RWPE2 (cell line): ENCODE data around the gene HSF2BP.
"Not testable (repeated sequence)": the region's sequence is repeated elsewhere in the genome, so short reads cannot be mapped to it uniquely, and the experiment has no call there.

Experiments
- ATAC-seq: fragments of 200-7000 bp; cut with Tn5 transposase; 3 replicates; pipeline ENCODE4 v1.9.1; 2021; ENCODE audit warnings: low read depth
- DNase-seq: peaks from one replicate; pipeline ENCODE4 v3.0.0-alpha.2; 2020; ENCODE audit warnings: low spot score
- H3K27ac ChIP-seq: fragments of 450-650 bp; 2 replicates; pipeline ENCODE4 v1.5.1; 2017; ENCODE audit warnings: mild to moderate bottlenecking; ENCODE audit not compliant: poor library complexity, severe bottlenecking
- H3K27me3 ChIP-seq: fragments of 250-450 bp; sonication (Bioruptor Pico); 2 replicates; pipeline ENCODE4 v1.5.1; 2021; ENCODE audit warnings: mild to moderate bottlenecking, moderate library complexity; ENCODE audit not compliant: insufficient read depth, poor library complexity, severe bottlenecking
- H3K36me3 ChIP-seq: fragments of 250-450 bp; sonication (Bioruptor Pico); 2 replicates; pipeline ENCODE4 v1.5.1; 2020; ENCODE audit warnings: low read depth, mild to moderate bottlenecking, moderate library complexity
- H3K4me1 ChIP-seq: fragments of 250-450 bp; sonication (Bioruptor Pico); 2 replicates; pipeline ENCODE4 v1.5.1; 2021; ENCODE audit warnings: mild to moderate bottlenecking, moderate library complexity; ENCODE audit not compliant: insufficient read depth, poor library complexity, severe bottlenecking
- H3K4me3 ChIP-seq: fragments of 250-450 bp; sonication (Bioruptor Pico); 2 replicates; pipeline ENCODE4 v1.5.1; 2021; ENCODE audit warnings: mild to moderate bottlenecking, moderate library complexity; ENCODE audit not compliant: severe bottlenecking
- H3K9me3 ChIP-seq: fragments of 250-450 bp; sonication (Bioruptor Pico); 2 replicates; pipeline ENCODE4 v1.5.1; 2021; ENCODE audit warnings: mild to moderate bottlenecking, moderate library complexity; ENCODE audit not compliant: severe bottlenecking
- TF ChIP-seq, protein P1 (sequence below): fragments of 450-650 bp; IDR thresholded peaks from one replicate; pipeline ENCODE4 v1.5.1; 2017; ENCODE audit warnings: mild to moderate bottlenecking, moderate library complexity; ENCODE audit not compliant: poor library complexity, severe bottlenecking

The HSF2BP gene

DNA sequence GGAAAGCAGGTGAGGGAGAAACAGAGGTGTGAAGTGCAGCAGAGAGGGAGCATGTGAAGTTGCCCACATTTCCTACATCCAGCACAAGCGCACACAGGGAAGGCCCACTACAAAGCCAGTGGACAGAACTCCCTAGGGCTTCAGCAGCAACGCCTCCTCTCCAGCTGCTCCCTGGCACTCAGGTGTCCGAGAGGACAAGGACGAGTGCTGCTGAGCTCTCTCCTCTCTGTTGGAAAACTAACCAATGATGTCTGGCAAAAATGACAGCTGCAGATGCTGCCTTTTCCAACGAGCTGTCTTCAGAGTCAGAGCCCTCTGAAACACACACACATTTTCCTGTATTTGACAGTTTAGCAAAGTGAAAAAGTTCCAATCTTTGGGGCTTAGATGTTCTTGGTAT is 86.8 kb downstream of the HSF2BP start:
- Histone ChIP-seq H3K4me3 (no peak overlapping the region), H3K27me3 (no peaks in the 10 kb centered on the region), H3K4me1 (no peaks in the 10 kb centered on the region), H3K36me3 (no peaks in the 10 kb centered on the region), H3K9me3 (no peaks in the 10 kb centered on the region), H3K27ac (no peak overlapping the region)
- TF ChIP-seq, protein P1, sequence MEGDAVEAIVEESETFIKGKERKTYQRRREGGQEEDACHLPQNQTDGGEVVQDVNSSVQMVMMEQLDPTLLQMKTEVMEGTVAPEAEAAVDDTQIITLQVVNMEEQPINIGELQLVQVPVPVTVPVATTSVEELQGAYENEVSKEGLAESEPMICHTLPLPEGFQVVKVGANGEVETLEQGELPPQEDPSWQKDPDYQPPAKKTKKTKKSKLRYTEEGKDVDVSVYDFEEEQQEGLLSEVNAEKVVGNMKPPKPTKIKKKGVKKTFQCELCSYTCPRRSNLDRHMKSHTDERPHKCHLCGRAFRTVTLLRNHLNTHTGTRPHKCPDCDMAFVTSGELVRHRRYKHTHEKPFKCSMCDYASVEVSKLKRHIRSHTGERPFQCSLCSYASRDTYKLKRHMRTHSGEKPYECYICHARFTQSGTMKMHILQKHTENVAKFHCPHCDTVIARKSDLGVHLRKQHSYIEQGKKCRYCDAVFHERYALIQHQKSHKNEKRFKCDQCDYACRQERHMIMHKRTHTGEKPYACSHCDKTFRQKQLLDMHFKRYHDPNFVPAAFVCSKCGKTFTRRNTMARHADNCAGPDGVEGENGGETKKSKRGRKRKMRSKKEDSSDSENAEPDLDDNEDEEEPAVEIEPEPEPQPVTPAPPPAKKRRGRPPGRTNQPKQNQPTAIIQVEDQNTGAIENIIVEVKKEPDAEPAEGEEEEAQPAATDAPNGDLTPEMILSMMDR = no peak
- ATAC-seq (no peak), DNase-seq (no peak)

DNA sequence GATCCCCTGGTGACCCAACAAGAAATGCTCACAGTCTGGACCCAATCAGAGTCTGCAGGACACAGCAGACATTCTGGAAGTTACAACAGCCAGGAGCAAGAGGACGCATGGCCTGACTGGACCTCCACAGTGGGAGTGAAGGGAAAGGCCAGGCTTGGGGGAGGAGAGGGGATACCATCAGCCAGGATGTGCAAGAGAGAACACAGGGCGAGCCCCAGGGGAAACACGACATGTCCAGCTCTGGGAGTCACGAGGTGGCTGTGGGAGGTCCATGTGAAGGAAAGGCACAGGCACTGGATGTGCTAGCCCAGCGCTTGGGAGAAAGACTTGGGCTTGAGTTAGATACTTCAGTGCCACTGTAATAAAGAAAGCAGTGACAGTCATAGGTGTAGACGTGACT is 87.3 kb downstream of the HSF2BP start:
- Histone ChIP-seq H3K27me3 (no peaks in the 10 kb centered on the region), H3K4me3 (no peak overlapping the region), H3K36me3 (no peaks in the 10 kb centered on the region), H3K9me3 (no peaks in the 10 kb centered on the region), H3K27ac (no peak overlapping the region), H3K4me1 (no peaks in the 10 kb centered on the region)
- TF ChIP-seq, protein P1 = no peak
- DNase-seq (no peak), ATAC-seq (no peak)

- not testable (repeated sequence) for H3K4me1 ChIP-seq, H3K27ac ChIP-seq, DNase-seq, H3K9me3 ChIP-seq, H3K27me3 ChIP-seq, H3K36me3 ChIP-seq, H3K4me3 ChIP-seq, ATAC-seq
Measured at GRCh38 chr21:43570195-43570594, 89.1 kb downstream of the HSF2BP start.

DNA sequence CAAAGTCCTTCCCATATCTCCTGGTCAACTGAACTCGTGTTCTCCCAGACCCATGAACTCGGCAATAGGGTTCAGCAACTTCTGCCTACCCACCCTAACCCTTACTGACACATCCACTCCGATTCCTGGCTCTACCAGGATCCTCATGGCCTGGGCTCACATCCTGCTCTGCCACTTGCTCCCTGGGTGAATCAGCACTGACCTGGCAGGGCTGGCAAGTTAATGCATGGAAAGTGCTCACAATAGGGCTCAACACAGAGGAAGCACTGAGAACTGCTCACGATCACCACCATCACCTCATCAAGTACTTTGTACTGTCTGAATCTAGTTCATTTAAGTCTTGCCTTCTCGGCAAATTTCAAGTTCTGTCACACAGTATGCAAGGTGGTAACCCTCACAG is 96.8 kb downstream of the HSF2BP start:
- H3K4me1 ChIP-seq, H3K27me3 ChIP-seq, H3K36me3 ChIP-seq, DNase-seq, H3K27ac ChIP-seq, H3K9me3 ChIP-seq, H3K4me3 ChIP-seq: not testable (repeated sequence)
- ATAC-seq = peak; percentile 68; the same call in 2 of the 3 replicates

DNA sequence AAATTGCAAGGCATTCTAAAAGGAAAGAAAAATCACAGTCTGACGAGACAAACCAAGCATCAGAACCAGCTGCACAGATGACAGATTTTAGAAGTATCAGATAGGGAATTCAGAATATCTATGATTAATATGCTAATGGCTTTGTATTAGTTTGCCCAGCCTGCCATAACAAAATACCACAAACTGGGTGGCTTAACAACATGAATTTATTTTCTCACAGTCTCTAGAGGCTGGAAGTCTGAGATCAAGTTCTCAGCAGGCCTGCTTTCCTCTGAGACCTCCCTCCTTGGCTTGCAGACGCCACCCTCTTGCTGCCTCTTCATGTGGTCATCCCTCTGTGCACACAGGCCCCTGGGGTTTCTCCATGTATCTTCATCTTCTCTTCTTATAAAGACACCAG is 118.7 kb downstream of the HSF2BP start:
- DNase-seq = not testable (repeated sequence)

GRCh38 chr21:43522495-43523131 is 136.7 kb downstream of the HSF2BP start:
- DNase-seq, H3K27ac ChIP-seq, H3K4me1 ChIP-seq, H3K4me3 ChIP-seq, H3K9me3 ChIP-seq, H3K27me3 ChIP-seq, H3K36me3 ChIP-seq: not testable (repeated sequence)
- peak; percentile 74 for ATAC-seq

More for the DNA sequence above, 118.7 kb downstream of the HSF2BP start:
- ATAC-seq, H3K27ac ChIP-seq, H3K4me1 ChIP-seq, H3K27me3 ChIP-seq, H3K4me3 ChIP-seq, H3K9me3 ChIP-seq, H3K36me3 ChIP-seq: not testable (repeated sequence)

DNA sequence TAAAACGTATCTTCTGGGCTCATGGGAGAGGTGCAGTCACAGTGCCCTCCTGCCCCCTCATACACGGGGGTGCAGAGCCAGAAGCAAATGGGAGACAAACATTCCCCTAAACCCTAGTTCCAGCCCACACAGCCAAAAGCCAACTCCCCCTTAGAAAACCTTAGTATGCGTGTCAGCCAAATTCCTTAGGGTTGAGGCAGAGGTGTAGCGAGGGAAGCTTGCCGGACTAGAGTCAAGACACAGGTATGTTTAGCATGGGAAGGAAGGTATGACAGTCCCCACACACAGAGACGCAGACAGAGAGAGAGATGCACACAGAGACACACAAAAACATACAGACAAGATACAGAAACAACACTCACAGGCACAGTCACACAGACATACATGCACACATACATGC is 141.6 kb downstream of the HSF2BP start:
- not testable (repeated sequence) for H3K36me3 ChIP-seq, DNase-seq, H3K27ac ChIP-seq, H3K9me3 ChIP-seq, H3K27me3 ChIP-seq, H3K4me1 ChIP-seq, H3K4me3 ChIP-seq
- peak; percentile 73 for ATAC-seq

DNA sequence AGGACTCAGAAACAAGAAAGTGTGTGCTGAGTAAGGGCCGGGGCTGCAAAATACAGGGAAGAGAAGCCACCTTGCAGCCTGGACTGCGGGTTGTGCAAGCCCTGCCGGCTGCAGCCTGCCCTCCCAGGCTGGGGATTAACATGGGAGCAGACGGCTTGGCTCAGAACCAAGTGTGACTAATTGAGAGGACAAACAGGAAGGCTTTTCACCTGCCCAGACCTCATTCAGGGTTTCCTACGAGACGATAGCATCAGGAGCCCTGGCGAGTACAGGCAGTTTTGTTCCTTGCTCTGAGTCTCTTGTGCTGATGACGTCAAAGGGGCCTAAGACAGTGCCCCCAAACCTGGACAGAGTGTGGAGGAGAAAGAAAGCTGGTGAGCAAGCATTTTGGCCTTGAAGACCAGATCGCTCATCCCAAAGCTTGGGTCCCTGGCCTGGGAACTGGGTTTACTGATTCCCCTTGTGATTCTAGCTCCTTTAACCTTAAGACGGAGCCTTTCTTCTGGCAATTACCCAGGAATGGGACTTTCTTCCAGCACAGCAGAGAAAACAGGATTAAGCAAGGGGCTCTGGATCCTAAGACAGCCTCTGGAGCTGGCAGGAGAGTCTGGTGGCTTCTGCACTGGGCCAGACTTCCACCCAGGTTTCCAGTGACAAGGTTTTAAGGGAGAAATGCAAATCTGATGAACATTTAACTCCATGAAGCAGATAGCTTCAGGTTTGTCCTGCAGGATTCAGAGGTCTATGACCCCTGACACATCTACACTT is 142.2 kb downstream of the HSF2BP start:
- H3K27ac ChIP-seq, H3K9me3 ChIP-seq, H3K4me3 ChIP-seq, H3K27me3 ChIP-seq, H3K4me1 ChIP-seq, DNase-seq, H3K36me3 ChIP-seq: not testable (repeated sequence)
- peak; percentile 69 for ATAC-seq

DNA sequence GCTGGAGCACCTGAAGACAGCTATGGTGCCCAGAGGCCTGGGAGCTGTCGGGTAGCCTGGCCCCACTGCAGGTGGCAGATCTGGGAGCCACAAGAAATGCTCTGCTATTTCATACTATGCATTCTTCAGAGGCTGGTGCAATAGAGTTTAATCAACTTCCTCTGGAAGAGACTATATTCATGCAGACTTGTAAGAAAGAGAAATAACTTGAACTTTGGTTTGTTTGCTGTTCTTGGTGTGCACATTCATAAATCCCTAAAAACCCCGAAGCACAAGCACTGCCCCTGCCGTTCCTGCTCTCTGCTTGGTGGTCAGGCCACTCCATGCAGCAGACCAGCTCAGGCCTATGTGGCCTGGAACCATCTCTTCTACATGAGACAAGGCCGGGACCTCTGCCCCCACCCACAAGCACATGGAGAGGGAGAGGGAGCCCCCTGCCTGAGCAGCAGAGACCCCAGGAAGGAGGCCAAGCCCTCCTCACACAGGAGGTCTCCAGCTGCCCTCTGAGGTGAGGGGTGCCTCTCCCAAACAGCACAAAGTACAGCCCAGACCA is 142.9 kb downstream of the HSF2BP start:
- not testable (repeated sequence) for H3K9me3 ChIP-seq, H3K4me1 ChIP-seq, H3K4me3 ChIP-seq, H3K36me3 ChIP-seq, DNase-seq, H3K27me3 ChIP-seq, ATAC-seq, H3K27ac ChIP-seq
